GM10248 (cell line): ENCODE measurements around the gene UQCRFS1.
"Not testable (repeated sequence)": the region's sequence is repeated elsewhere in the genome, so short reads cannot be mapped to it uniquely, and the experiment has no call there.

Experiments
- CTCF ChIA-PET: fragments of 300-600 bp; sonication (Branson Sonifier 250); formaldehyde crosslinking; extraction: SDS; loops from one replicate; lab custom pipeline; 2021; ENCODE audit warnings: antibody characterized with exemption; lab: Yijun Ruan, JAX
- POLR2A ChIA-PET: fragments of 350-650 bp; sonication (Branson Sonifier 250); formaldehyde crosslinking; extraction: SDS; loops from one replicate; lab custom pipeline; 2020; ENCODE audit warnings: antibody characterized with exemption; lab: Yijun Ruan, JAX
- DNase-seq: peaks from one replicate; pipeline ENCODE4 v3.0.0; 2012; ENCODE audit errors: extremely low spot score
- TF ChIP-seq, protein P1 (sequence below): IDR thresholded peaks from 2 replicates; pipeline ENCODE4 v1.5.1; 2012; ENCODE audit warnings: mild to moderate bottlenecking, low read depth; ENCODE audit errors: extremely low read depth, missing control alignments, control extremely low read depth

The UQCRFS1 gene

DNA sequence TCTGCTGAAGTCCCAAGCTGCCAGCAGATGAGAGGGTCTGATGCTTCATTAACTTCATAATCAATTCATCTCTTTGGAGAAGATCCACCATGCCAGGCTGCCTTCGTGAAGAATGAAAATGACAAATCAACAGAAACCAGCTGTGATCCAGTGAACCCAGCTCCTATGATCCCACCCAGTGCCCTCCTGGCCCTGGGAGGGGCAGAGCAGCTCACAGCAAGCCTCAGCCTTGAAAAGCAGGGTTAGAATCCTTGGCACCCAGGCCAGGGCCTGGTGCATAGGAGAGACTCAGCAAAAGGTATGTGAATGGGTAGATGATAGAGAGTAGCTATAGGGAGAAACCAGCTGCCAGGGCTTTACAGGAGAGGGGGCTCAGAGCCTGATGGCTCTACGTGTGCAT lies 43.6 kb upstream of the UQCRFS1 start:
- ChIA-PET POLR2A (no interaction called here), CTCF (interaction anchor here (4.1 kb wide), 1 partner anchor 8 kb away, joined by 29 read pairs; no protein-coding TSS in a partner anchor)
- TF ChIP-seq, protein P1, sequence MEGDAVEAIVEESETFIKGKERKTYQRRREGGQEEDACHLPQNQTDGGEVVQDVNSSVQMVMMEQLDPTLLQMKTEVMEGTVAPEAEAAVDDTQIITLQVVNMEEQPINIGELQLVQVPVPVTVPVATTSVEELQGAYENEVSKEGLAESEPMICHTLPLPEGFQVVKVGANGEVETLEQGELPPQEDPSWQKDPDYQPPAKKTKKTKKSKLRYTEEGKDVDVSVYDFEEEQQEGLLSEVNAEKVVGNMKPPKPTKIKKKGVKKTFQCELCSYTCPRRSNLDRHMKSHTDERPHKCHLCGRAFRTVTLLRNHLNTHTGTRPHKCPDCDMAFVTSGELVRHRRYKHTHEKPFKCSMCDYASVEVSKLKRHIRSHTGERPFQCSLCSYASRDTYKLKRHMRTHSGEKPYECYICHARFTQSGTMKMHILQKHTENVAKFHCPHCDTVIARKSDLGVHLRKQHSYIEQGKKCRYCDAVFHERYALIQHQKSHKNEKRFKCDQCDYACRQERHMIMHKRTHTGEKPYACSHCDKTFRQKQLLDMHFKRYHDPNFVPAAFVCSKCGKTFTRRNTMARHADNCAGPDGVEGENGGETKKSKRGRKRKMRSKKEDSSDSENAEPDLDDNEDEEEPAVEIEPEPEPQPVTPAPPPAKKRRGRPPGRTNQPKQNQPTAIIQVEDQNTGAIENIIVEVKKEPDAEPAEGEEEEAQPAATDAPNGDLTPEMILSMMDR, result no peak
- DNase-seq, result no peak

- POLR2A ChIA-PET, result no interaction called here
- CTCF ChIA-PET, result interaction anchor here (2.0 to 4.1 kb wide), 2 partner anchors 8 to 12 kb away, joined by 5 to 29 read pairs; no protein-coding TSS in a partner anchor
- TF ChIP-seq, protein P1, result no peak
Observed at GRCh38 chr19:29255912-29256311, 43.0 kb upstream of the UQCRFS1 start.

DNA sequence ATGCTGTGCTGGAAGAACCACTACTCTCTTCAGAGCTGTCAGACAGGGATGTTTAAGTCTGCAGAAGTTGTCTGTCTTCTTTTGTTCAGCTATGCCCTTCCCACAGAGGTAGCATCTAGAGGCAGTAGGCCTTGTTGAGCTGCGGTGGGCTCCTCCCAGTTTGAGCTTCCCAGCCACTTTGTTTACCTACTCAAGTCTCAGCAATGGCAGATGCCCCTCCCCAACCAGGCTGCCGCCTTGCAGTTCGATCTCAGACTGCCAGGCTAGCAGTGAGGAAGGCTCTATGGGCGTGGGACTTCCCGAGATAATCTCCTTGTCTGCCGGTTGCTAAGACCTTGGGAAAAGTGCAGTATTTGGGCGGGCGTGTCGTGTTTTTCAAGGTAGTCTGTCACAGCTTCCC lies 42.1 kb upstream of the UQCRFS1 start:
- POLR2A ChIA-PET, result no interaction called here
- DNase-seq, result no peak
- TF ChIP-seq, protein P1, result no peak
- CTCF ChIA-PET, result interaction anchor here (2.0 to 4.1 kb wide), 2 partner anchors 9 to 11 kb away, joined by 5 to 29 read pairs; no protein-coding TSS in a partner anchor

More at GRCh38 chr19:29255912-29256311, 43.0 kb upstream of the UQCRFS1 start:
- no peak for DNase-seq

GRCh38 chr19:29249798-29250197 lies 36.8 kb upstream of the UQCRFS1 start:
- POLR2A ChIA-PET, DNase-seq: not testable (repeated sequence)
- CTCF ChIA-PET, result interaction anchor here (1.7 to 2.7 kb wide), 3 partner anchors 11 to 14 kb away, joined by 6 to 19 read pairs (median 7); no protein-coding TSS in a partner anchor

GRCh38 chr19:29248332-29248844 lies 35.4 kb upstream of the UQCRFS1 start:
- ChIA-PET POLR2A (no interaction called here), CTCF (interaction anchor here (0.9 to 2.7 kb wide), 4 partner anchors 12 to 17 kb away, joined by 3 to 19 read pairs (median 6); no protein-coding TSS in a partner anchor)
- TF ChIP-seq, protein P1, result no peak
- no peak for DNase-seq

DNA sequence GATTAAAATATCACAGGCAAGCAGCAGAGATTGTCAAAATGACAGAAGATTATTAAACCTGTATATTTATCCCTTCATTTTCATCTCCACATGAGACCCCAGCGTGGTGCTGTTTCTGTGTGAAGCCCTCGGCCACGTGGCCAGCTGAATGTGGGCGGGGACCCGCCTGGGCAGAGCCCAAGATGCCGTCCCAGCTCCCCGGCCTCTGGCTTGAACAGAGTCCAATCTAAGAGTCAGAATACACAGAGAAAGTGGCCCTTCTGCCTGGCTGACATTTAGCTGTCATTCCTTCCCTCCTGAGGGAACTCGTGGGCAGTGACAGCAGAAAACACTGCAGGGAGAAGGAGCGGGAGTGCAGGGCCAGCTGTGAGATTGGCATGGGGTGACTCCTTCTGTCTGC lies 34.9 kb upstream of the UQCRFS1 start:
- TF ChIP-seq, protein P1, result no peak
- DNase-seq, result no peak
- CTCF ChIA-PET, result interaction anchor here (1.7 to 2.7 kb wide), 3 partner anchors 11 to 16 kb away, joined by 6 to 19 read pairs (median 7); no protein-coding TSS in a partner anchor
- POLR2A ChIA-PET, result no interaction called here

- CTCF ChIA-PET, result interaction anchor here (2.2 to 2.7 kb wide), 2 partner anchors 11 to 16 kb away, joined by 6 to 19 read pairs; no protein-coding TSS in a partner anchor
- POLR2A ChIA-PET, result no interaction called here
- DNase-seq, result no peak
- TF ChIP-seq, protein P1, result no peak
Observed at GRCh38 chr19:29247471-29247870, 34.5 kb upstream of the UQCRFS1 start.
